DMS79 treated with DMSO at 0.1 percent for 48 hours (cell line): Measurements from ENCODE around the gene ALDH3B2.
"Not testable (repeated sequence)": the region's sequence is repeated elsewhere in the genome, so short reads cannot be mapped to it uniquely, and the experiment has no call there.

ENCODE experiments used
- DNase-seq: peaks from one replicate; lab custom pipeline; 2025; lab: John Stamatoyannopoulos, UW

The ALDH3B2 gene

DNA sequence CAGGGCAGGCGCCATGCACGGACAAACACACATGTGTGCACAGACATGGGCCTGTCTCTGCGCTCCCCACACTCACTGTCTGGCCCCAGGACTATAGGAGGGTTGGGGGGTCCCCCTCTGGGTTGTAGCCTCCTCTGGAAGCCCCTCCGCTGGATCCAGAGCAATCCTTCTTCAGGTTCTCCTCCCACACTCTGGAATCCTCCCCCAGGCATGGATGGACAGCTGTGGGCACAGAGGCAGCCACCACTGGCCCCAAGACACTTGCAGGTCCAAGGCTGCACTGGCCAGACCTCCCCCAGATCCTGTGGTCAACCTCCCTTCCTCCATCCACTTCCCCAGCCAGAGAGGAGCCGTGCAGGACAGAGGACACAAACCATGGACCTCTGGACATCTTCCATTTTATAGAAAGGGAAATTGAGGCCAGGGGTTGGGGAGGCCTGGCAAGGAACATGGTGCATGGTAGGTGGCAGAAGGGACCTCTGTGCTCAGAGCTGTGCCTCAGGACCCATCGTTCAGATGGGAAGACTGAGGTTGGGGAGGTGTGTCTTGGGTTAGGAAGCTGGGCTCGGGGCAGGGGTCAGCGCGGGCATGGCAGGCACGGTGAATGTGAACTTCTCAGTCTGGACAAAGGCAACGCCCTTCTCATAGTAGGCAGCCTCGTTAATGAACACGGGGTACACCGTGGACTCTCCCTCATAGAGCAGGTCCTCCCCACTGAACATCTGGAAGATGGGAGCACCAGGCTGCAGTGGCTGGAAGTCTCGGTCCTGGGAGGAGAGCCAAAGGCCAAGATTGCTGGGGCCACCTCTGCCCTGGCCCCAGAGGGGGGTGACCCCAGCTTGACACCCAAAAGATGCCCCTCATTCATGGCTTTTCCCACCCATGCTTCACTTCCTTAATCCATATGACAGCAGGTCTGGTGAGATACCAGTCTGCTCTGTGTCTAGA is 32.0 kb downstream of the ALDH3B2 start:
- DNase-seq: no peak

DNA sequence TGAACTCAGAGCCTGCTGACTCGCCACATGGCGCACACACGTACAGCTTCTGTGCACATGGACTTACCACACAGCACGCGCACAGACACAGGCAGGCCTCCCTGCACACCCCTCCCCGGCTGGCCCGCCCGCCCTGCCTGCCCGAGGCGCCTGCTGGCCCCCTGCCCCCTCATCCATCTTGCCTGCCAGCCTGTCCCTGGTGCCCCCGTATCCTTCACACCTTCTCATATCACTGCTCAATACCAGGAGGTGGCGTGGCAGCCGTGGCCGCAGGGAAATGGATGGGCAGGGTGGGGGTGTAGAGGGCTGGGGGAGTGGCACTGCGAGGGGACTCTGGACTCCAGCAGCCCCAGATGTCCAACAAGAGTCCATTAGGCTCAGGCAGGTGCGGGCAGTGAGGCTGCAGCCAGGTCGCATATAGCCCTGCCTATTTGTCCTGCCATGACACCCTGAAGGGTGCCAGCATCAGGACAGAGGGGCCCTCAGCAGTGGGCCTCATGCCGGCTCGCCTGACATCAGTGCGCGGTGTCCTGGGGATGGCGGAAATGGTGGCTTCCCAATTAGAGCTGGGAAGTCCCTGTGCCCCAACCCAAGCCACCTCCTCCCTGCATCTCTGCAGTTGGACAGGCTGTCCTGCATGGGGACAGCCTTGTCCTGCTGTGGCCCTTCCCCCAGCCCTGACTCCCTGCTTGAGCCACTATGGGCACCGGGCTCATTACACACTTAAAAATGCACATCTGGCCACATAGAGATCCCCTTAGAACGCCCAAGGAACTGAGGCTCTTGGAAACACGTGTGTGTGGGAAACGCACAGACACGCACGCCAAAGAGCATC is 32.9 kb downstream of the ALDH3B2 start:
- no peak for DNase-seq

DNA sequence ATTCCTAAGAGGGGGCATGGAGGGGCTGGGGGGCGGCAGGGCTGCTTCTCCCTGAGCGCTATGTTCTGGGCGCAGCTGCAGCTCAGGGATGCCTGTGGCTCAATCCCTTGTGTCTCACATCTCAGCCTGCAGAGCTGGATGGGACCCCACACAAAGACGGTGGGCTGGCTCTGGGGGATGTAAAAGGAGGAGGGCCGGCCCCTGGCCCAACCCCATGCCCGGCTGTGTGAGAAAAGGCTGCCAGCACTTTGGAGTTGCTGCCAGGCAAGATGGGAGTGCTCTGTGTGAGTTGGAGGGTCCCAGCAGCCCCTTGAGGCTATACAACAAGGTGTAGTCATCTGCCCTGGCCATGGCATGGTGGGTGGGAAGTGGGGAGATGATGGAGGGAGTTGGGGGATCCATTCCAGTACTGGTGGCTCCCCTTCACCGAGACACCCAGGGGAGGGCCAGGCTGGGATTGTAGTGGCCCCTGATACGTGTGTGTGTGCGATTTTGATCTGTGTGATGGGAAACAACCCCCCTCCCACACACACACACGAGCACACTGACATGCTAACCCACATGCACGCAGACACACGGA is 33.6 kb downstream of the ALDH3B2 start:
- DNase-seq: no peak

DNA sequence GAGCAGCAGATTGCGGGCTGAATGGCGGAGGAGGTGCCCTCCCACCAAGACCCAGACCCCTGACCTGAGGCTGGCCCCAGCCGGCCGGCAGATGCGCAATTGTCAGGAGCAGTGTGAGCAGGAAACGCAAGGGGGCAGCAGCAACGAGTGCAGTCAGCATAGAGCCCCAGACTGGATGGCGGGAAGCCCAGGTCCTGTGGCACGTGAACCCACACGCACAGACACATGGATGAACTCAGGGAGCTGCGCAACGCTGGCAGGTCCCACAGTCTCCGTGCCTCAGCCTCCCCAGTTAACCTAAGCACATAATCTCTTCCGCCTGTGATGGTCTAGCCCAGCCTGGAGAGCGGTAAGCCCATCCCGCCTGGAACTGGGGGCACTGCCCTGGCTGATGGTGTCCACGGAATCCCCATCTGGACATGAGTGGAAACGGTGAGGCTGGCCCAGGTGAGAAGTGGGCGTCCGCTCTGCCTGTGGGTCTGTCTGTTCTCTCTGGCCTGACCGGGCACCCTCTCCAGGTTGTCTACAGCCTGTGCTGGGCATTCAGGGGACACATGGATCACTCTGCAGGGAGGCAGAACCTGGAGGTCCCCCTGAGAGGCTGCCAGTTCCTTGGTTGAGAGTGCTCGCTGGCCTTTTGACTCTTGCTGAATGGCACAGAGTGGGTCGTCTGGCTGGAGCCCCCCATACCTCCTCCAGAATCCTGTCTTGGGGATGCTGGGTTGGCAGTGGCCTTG is 34.2 kb downstream of the ALDH3B2 start:
- no peak for DNase-seq

DNA sequence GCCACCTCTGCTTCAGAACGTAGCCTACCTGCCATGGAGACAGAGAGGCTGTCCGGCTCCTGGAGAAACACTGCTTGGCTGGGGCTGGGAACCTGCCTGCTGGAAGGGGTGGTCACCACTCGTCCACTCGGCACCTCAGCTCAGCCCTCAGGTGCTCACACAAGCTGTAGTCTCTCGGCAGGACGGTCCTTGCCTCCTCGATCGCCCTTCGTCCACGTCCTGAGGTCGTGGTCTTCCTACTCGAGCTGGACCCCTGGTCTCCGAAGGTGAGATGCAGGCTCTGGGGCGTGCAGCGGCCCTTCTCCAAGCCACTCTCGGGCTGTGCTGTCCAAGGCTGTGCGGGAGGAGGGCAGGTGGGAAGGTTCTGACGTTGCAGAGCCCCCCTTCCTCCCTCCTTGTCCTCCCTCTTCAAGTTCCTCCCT is 35.0 kb downstream of the ALDH3B2 start, which contains the start of gene TBX10:
Gene TBX10, minus strand, starts transcription at position 326 of the 422 bp plus-strand sequence. Its CDS starts 291 bp downstream, at position 35.
- DNase-seq: no peak

DNA sequence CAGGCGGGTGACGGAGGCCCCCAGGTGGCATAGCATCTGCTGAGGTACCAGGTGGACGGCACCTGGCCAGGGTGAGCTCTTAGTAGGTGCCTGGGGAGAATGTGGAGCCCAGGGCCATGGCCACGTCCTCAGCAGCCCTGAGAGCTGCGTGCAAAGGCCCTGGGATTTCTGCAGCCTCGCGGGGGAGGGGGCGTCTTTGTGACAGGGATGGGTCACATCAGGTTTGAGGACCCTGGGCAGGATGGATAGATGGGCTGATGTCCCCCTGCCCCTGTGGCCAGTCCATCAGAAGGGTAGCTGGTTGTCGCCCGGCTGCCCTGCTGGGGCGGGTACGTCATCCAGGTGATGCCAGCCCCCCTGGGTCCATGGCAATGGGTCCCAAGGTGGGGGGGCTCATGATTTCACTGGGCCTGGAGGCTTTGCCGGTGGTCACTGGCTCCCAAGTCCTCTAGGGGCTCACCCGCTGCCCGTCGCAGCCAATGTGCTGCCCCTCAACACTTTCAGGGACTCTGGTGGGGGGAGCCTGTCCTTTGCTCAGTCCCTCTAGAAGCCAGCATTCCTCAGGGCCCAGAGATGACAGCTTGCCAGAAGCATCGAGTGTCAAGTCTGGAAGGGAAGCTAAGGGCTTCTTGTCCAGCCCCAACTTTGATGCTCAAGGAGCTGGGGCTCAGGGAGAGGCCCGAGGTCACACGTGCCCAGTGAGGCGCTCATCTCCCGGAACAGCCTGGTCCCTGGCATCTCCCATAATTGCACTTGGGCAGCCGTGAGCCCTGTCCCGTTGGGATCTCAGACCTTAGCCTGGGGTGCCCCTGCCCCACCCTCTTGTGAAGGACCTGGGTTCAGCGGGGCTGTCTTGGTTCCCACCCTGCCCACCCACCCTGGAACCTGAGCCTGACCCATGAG is 35.6 kb downstream of the ALDH3B2 start:
- DNase-seq: no peak

DNA sequence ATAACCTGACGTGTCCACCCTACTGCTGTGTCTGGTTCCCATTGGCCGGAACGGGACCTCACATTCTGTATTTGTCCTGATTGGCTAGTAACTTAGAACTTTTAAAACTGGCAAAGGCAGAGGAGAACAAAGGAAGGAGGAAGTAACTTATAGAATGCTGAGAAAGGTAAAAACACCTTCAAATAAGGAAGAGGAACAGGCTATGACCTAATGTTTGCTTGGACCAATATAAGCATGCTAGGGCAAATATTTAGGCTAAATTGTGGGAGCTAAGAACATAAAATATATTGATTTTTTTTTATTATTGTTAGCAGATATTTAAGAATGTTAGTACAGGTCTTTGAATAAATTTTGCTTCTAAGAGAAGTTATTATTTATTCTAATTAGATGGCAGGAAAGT is 37.0 kb downstream of the ALDH3B2 start:
- DNase-seq: not testable (repeated sequence)

DNA sequence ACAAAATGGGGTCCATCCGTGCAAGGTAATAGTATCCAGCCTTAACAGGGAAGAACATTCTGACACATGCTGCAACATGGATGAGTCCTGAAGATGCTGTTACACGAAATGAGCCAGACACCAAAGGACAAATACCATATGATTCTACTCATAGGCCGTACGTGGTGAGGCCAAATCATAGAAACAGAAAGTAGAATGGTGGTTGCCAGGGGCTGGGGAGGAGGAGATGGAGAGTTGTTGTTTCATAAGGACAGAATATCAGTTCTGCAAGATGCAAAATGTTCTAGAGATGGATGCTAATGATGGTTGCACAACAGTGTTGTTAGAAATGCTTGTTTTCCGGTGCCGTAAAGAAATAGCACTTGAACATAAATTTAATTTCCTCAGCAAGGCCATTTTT is 37.5 kb downstream of the ALDH3B2 start:
- DNase-seq: no peak

DNA sequence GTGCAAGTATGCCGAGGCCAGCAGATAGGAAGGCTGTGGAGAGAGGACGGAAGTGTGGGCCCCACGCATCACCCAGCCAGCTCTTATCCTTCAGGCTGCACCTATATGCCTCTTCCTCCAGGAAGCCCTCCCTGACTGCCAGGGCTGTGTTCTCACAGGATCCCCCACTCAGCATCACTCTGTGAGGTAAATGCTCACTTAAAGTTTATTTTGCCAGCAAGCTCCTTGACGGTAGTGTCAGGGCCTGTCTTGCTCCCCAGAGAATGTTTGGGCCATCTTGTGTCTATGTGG is 39.2 kb downstream of the ALDH3B2 start:
- DNase-seq: no peak

DNA sequence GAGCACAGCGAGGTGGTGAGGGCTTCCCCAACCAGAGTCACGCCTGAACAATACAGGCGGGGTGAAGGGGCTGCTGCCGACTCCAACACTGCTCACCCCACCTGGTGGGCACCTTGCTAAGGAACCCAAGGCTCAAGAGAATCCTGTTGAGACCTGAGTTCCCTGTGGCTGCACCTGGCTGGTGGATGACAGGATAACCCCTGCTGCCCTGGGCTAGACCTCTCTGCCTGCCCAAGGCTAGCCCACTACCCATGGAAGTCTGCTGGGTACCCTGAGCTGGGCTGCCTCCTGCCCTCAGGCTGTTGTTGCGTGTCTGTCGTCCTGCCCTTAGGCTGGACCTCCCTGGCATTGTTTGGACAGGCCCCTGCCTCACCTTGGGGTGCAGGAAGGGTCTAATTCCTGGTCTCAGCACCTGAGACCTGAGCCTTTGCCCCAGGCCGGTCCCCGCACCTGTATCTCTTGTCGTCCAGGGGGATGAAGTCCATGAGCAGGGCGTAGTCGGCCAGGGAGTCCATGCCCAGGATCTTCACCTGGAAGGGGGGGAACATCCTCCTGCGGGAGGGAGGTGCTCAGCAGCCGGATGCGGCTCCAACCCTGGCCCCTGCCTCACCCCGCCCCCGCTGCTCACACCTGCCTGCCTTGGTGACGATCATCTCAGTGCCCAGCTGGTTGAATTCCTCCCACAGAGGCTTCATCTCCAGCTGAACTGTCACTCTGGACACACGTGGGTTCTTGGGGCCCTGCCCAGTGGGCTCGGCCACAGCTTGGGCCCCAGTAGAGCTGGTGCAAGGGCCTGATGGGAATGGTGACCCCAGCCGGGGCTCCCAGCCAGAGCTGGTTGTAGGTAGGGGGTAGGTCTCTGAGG is 39.8 kb downstream of the ALDH3B2 start:
- no peak for DNase-seq

DNA sequence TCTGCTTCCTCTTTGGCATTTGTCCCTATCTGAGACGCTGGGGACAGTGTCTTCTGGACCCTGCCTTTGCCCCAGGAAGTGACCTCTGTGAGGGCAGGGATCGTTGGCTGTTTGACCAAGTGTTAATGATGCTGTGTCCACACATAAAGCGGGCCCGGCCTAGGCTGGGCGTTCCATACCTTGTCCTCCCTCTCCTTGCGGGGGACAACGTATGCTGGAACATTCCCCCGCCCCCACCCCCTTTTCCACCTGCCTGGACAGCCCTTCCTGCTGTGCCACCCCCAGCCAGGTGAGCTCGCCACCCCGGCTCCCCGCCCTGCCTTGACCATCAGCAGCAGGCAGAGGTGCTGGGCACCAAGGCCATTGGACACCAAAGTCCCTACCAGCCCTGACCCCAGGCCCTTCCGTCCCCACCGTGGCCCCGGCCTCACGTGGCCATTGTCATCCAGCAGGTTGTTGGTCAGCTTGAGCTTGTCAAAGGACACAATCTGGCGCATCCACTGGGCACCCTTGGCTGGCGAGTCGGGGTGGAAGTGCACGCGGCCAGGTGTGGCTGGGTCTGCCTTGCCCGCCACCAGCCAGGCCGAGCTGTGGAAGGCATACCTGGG is 40.6 kb downstream of the ALDH3B2 start:
- no peak for DNase-seq

DNA sequence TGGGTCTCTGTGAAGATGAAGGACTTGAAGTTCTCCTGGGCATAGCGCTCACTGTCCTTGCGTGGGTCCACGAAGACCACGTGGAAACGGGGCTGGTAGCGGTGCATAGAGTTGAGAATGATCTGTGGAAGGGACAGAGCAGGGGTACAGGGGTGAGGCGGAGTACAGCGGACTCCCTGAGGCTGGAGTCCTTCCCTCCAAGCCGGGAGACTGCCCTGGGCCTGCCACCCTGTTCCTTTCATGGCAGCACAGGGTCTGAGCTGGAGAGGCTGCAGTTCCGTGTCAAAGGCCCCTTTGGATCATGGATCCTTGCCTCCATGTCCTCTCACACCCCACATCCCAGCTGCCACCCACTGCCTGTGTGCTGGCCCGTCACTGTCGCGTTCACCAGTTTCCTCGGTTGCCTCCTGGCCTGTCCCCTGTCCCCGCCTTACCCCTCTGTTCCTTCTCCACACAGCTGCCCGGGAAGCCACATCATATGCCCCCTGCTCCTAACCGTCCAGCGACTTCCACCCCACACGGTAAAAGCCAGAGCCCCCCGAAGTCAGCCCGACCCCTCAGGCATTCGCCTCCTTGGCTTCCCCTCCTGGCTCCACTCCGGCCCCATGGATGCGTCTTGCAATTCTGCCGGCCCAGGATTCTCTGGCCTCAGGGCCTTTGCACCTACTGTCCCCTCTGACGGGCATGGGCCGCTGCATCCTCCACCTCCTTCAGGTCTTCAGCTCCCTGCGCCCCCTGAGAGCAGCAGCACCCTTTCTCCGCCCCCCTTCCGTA is 41.3 kb downstream of the ALDH3B2 start:
- no peak for DNase-seq

DNA sequence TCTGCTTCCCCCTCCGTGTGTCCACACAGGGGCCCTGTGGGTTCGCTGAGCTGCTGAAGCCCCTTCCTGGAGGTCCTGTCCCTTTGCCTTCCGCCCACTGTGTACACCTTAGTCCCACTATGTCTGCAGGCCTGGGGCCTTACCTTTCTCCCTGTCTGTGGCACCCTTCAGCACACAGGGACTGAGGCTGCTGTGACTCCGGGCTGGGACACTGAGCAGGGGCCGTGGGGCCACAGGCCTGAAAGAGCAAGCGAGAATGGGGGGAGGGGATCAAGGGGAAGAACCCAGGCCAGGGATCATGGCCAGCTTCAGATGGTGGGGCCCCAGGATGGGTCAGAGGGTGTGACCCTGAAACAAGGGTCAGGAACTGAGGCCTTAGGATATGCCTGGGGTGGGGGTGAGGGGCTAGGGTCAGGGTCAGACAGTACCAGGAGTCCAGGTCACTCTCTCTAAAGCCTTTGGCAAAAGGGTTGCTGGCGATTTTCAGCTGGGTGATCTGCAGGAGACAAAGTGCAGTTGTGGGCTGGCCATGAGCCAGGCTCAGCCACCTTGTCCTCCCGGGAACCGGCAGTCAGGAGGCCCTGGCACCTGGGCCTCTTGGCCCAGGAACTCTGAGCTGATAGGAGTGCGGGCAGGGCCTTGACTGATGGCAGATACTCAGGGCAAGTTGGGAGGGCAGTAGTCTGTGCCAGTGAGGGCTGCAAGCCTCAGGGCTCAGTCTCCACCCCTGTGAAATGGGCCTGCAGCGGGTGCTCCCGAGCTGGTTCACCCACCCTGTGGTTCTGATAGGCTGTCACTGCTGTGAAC is 42.0 kb downstream of the ALDH3B2 start:
- DNase-seq: peak; percentile 19

DNA sequence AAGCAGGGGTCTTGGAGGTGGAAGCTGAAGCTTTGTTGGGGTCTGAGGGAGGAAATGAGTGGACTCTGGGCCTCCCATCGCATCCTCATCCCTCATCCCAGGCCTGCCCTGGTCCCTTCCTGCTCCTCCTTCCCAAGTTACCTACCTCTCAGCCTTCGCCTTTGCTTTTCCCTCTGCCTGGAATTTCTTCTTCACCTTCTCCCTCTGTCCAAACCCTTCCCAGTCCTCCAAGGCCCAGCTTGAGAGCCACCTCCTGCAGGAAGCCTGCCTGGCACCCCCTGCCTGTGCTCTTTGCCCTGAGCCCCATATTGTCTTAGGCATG is 42.6 kb downstream of the ALDH3B2 start:
- DNase-seq: no peak

DNA sequence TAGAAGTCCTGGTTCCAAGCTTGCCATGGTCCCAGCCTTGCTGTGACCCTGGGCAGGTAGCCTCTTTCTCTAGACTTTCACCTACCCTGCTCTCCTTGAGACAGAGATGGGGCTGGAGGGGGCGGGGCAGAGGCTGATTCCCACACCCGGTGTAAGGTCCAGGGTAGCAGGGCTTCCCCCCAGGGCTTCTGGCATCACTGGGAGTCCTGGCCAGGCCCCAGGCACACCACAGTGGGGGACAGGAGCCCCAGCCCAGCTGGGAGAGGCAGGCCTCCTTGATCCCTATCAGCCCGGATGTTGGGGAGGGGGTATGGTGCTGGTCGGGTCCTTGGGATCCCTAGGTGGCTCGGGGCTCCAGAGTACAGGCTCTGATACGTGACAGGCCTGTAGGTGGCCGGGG is 43.0 kb downstream of the ALDH3B2 start:
- no peak for DNase-seq

DNA sequence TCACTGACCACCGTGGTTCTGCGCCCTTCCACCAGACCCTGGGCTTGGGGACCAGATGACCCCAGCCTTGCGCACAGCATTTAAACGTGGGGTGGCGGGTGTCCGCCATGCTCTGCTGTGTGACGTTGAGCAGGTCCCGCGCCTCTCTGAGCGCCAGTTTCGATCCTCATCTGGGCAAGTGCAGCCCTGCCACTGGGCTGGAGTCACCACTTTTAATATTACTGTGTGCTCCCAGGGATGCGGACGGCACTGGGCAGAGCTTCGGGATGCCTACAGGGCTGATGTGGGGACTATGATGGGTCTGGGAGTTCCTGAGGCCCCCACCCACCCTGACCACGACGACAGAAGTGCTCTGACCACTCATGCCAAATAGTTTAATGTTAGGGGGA is 43.5 kb downstream of the ALDH3B2 start:
- DNase-seq: no peak

DNA sequence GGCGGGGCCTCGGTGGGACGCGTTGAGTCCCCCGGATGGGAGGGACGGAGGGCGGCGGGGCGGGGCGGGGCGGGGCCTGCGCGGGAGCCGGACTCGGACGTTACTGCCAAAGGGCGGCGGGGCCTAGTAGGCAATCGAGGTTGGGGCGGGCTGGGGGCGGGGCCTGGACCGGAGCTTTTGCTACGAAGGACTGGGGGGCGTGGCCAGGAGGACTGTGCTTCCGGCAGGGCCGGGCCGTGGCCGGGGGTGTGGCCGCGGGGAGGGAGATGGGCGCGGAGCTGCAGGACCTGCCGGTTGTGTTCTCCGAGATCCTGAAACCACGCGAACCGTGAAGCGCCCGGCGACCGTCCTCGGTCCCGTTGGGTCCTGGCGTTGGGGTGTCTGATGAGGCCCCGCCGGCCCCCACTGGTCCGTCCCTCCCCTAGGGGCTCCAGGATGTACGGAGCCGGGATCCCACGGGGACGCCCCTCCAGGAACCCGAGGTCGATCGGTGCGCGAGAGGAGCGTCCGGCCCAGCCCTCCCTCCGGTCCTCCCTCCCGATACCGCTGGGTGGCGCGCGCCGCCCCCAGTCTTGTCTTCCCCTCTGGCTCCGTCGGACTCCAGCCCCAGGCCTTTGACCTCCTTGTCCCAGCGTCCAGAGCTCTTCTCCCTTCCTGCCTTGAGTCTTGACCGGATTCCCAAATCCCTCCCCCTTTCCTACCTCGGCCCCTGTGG is 44.0 kb downstream of the ALDH3B2 start:
- DNase-seq: peak; percentile 92
